Right forelimb (tissue), 1 donor: ENCODE data around the gene PTPRD.

ENCODE experiments used
- DNase-seq: peaks from one replicate; pipeline ENCODE4 v3.0.0-alpha.2; 2018

PTPRD gene

DNA sequence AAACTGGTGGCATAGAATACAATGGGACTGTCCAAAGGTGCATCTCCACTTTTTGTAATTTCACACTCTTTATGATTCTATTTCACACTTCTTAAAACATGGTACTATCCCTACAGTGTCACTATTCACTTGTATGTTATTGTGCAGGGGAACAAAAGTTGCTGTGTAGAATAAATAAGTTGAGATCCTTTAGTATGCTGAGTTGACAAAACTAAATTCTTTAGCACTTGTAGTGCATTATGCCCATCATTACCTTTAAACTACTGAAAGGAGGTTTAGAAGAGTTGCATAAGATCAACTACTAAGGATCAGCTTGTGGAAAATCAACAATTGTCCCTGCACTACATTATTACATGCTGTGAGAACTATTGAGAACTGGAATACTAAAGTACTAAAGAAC is 1380.9 kb downstream of the PTPRD start:
- DNase-seq, result no peak

DNA sequence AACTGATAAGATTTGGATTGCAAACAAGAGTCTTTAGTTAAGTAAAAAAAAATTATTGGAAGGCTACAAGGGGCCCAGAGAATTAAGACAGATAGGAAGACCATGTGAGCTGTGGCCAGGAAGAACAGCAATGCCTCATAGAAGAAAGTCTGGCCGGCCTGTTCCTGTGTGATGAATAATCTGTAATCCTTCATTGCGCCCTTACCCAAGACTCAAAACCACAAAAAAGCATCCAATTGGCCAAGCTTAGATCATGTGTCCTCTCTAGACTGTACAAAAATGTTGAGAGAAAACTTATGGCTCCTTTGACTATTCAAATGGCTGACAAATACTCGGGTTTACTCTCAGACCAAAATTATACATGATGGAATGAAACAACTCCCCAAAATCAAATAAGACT is 1383.5 kb downstream of the PTPRD start:
- no peak for DNase-seq

DNA sequence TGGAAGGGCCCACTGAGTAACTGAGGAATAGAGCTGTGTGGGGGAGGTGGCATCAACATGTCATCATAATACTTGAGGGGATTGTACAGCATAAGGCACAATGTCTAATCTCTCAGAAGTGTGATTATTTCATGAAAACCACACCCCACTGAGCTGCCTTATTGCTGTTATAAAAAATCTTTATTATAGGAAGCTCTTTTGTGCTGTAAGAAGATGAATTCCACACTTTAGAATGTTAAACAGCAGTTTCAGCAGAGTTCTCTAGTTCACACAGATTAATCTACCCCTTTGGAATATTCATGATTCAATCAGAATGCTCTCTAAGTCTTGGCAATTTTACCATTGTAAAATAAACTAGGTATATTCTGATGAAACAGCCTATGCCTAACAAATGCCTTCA is 1389.6 kb downstream of the PTPRD start:
- DNase-seq, result no peak

DNA sequence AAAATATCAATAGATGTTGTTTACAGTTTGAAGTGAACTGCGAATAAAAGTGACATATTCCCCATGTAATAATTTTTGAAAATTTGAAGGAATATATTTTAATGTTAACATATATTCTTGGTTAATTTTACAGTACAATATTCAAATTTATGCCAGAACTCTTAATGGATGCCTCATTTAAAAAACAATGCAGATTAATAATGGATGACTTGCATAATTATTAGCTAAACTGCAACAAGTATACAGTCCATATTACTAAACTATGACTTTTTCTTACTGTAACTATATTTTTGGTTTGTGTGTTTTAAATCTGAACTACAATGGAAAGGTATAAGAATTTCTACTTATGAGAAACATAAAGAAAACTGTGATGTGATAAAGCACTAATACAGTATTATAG is 1390.1 kb downstream of the PTPRD start:
- no peak for DNase-seq

- no peak for DNase-seq
Measured at GRCh38 chr9:9216934-9217333, 1395.9 kb downstream of the PTPRD start.

GRCh38 chr9:9215050-9215449 is 1397.8 kb downstream of the PTPRD start:
- DNase-seq, result no peak

DNA sequence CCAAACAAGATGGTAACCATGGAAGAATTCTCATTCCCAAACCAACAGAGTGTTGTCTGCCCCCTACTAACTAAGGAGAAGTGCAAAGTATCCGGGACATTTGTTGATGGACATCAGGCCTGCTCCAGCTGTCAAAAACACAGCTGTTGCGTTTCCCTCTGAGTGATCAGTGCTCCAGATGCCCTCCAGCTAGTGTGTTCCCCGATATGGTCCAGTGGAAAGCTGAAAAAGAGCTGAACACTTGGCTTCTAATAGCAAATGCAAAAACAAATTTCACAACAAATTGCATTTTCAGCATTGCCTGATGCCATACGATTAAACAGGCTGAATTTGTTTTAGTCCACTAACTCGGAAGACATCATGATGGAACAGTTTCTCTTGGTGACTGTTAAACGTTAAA is 1398.7 kb downstream of the PTPRD start:
- DNase-seq, result peak; percentile 43

DNA sequence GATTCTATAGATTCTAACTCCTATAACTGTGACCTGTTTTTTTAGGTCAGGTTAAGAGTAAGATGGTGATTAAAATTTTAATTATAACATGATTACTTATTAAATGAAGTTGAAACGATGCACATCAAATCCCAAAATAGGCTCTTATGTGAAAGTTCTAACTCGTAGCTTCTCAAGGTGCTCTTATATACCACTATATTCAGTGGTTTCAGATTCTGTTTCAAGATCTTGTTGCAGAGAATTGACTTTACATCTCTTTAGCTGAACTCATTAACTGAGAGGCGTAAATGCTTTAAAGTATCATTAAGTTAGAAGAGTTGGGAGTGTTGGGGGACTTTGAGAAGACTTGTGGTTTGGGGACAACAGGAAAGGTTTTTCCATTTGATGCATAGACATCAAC is 1399.8 kb downstream of the PTPRD start:
- no peak for DNase-seq

- no peak for DNase-seq
Measured at GRCh38 chr9:9202276-9202675, 1410.5 kb downstream of the PTPRD start.

- DNase-seq, result no peak
Measured at GRCh38 chr9:9186086-9186485, 1426.7 kb downstream of the PTPRD start.

DNA sequence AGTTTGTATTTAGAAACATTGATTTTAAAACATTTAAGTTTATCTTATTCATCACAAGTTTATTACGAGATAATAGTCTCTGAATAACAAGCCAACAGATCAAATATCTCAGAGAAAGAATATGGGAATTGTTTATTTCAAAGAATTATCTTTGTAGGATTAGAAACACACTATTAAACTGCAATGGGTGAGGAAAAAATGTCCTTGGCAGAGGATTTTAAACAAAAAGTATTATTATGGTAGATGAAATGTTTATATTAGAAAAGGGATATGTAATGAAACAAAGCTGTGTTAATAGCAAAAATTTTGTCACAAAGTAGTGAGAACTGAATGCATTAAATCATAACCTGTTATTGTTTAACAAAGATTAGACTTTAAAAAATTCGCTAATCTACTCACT is 1430.4 kb downstream of the PTPRD start:
- no peak for DNase-seq

DNA sequence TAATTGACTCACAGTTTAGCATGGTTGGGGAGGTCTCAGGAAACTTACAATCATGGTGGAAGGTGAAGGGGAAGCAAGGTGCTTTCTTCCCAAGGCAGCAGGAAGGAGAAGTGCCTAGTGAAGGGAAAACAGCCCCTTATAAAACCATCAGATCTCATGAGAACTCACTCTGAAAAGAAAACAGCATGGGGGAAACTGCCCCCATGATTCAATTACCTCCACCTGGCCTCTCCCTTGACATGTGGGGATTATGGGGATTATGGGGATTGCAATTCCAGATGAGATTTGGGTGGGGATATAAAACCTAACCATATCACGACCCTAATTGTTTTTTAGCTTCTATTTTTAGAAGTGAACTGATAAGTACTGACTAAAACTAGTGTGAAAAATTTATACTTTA is 1435.7 kb downstream of the PTPRD start:
- no peak for DNase-seq

DNA sequence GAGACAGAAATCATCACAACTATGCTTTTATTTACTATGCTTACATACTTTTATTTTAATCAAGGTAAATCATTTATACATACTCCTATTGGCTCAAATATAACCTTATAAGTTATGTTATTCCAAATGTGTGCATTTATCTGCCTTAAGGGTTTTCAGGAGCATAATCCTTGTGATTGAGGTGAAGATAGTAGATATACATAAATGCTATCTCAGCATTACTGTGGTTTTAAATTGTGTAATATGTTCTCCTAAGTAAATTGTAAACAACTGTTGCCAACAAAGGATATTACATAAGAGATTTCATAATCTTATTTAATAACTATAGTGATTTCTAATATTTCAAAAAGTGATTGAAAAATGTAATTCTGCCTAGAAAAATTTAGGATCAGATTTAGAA is 1438.4 kb downstream of the PTPRD start:
- DNase-seq, result no peak

DNA sequence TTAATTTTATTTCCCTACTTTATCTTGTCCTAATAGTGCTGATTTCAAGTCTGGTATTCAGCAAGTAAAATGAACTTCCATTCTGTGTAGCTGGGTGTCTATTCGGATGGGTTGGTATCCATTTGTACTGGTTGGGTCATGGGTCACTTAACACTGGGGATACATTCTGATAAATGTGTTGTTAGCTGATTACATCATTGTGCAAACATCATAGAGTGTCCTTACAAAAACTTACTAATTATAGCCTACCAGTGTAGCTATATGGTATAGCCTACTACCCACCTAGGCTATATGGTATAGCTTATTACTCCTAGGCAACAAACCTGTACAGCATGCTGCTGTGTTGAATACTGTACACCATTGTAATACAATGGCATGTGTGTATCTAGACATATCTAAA is 1439.5 kb downstream of the PTPRD start:
- DNase-seq, result no peak

DNA sequence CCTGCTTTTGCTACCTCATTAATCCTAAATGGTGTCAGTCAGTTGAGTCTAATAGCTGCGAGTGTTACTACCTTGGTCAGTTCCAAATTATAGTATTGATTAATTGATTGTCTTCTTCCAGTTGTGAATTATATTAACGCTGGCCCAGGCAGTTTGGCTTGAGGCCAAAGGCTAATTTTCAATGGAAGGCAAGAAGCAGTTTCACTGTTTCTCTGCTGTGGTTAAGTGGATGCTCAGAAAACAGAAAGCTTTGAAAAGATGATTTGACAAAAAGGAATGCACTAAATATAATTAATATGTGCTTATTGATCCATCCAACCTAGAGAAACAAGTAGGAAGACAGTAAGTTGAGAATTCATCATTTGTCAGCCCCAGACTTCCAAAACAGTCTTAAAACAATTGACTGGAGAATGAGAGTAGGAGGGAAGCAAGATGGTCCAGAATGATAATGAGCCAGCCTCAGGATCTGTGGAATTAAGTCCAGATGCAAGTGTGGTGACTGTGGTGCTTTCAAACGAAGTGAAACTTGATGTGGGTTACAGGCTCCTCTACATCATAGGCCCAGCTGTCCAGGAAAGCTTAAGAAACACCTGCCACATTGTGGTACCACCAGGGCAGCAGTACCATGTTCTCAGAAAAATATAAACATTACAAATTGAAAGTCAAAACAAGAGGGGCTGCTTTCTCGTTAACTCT is 1442.2 kb downstream of the PTPRD start:
- no peak for DNase-seq

DNA sequence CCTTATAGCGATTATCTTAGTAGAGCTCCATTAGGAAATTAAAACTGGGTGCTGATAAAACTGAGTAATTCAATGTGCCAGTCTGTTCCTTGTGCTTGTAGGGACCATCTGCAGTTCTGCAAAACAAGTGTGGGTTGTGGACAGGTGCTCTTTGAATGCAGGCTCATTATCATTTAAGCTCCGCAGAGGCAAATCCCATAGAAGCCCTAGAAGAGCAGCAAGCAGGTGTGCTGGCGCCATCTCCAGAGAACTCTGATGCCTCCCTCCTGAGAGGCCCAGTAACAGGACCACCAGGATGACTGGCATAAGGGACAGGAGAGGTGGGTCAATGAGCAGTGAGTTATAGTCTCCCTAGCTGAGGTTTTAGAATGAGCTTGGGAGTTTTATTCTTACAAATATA is 1470.8 kb downstream of the PTPRD start:
- DNase-seq, result no peak

GRCh38 chr9:9133526-9133925 is 1479.3 kb downstream of the PTPRD start:
- no peak for DNase-seq

- no peak for DNase-seq
Measured at GRCh38 chr9:9124616-9125015, 1488.2 kb downstream of the PTPRD start.

DNA sequence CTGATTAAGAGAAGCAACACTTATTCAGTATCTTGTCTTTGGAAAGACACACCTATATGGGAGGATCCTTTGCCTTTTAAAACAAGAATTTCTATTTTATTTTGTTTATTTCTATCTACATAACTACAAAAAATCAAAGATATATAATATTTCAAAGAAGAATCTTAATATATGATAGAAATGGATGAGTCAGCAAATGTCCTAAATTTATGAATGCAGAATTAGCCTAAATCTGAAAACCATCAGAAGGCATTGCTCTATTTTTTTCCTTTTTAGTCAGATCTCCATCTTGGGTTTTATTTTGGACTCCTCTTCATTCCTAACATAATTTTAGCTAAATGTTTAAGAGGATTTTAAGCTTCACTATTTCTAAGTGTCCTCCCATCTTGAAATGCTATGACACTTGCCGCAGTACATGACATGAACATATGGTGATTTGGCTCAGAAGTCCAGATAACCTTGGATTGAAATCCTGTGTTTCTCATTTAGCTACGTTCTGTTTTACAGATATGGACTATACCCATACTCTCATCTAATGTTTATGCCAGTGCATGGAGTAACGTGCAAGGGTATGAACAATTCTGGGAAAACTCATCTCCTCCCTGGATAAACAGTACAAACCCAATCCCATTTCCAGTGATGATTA is 1490.4 kb downstream of the PTPRD start:
- DNase-seq, result no peak

- no peak for DNase-seq
Measured at GRCh38 chr9:9117866-9118265, 1494.9 kb downstream of the PTPRD start.

DNA sequence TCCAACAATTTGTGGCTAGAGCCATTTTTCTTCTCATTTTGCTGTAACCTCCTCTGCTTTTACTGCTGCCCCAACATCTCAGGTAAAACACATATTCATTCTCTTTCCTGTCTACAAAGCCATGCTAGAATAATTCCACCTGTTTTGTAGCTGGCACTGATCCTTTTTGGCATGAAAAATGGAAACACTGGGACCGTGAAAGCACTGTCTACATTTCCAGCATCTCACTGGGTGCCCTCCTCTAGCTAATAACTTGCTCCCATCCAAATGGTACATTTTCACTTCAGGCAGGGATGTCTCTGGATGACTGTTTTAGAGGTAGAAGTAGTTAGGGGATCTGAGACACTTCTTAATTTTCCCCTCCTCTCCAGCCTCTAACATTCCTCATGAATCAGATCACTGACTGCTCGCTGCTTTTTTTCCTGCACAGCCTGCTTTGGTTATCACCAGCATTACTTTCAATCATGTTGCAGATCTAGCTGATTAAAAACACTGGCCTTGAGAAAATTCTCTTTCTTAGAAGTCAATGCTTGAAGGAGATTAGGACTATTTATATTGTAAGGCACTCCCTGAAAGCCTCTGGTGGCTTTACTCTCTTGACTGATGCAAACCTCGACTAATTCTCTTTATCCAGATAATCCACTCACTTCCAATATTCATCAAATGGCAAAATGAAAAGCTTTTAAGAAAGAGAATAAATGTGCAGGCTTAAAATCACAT is 1500.6 kb downstream of the PTPRD start:
- DNase-seq, result no peak

- no peak for DNase-seq
Measured at GRCh38 chr9:9108641-9109040, 1504.2 kb downstream of the PTPRD start.

DNA sequence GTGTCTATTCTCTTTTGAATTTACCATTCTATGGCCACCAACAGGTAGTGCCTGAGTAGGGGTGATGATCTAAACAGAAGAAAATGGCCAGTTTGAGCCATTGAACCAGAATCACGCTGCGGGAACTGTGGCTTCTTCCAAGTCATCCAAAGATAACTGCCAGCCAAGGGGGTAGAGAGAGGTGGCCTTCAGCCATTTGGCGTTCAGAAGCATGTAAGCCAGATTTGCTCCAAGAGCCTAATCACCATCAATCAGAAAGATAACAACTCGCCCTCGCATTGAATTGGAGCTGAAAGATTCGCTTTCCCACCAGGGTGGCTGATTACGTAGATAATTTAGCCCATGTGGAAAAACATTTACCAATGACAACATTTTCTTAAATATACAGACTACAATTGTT is 1510.5 kb downstream of the PTPRD start:
- DNase-seq, result no peak

DNA sequence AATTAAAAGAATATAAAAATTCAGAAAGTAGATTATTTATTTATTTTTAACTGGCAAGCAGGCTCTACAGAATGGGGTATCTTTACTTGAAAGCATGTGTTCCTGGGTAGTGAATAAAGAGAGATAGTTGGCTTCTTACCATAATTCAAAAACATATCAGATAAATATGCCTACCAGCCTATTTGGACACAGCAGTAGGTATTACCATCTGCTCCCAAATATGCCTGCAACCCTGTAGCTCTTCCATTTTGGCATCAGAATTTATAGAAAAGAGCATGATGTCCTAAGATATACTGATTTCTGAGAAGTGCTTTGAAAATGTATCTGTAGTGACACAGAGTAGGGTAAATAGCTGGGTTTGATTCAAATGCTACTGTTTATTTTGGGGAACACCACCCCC is 1512.7 kb downstream of the PTPRD start:
- no peak for DNase-seq
